ENCODE results near the gene CYRIA.

The CYRIA gene

DNA sequence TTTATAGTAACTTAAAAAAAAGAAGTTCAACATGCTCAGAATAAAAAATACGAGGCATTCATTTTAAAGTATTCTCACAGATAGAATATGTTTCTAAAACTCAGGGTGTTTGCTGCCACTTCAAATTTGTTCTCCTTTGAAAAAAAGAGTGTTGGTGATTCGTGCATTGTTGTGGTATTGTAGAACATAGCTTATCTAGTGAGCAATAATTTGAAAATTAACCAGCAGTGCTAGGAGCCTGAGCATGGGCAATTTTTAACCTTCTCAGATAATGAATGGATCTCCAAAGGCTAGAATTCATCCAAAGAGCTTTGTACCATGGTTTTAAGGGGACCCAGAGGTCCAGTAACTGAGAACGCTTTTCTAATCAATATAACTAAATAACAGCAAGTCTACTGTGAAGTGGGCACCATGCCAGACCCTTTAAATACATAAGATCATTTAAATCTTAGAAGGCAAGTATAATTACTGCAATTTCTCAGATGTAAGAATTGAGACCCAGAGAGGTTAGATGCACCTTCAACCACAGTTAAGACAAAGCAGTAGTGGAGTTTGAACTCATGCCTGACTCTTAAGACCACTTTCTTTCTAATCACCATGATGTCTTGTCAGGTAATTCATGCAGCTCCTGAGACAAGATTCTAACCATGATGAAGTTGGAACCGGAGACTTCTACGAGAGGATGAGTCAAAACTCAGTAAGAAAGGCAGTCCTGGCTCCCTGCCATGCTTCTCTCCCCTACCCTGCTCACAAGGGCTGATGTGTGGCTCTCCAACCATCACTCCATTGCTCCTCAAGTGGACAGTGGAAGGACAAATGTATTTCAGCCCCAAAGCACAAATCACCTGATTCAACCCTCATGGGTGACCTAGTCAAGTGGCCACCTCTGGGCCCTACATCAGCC, 3.4 kb downstream of the CYRIA start:
- H3K36me3 ChIP-seq (ENCODE audit: control insufficient read depth in 1 of 2, insufficient read depth in 2 of 2, low read length in 2 of 2): peaks cover 0 to 3% of the 10 kb centered on the region in 2 experiments
- no peak for DNase-seq
- peaks cover 3% of the 10 kb centered on the region for H3K9me3 ChIP-seq (ENCODE audit: insufficient read depth, low read depth, low read length)
- no CpG with 5 or more reads among the region's 5 CpGs for WGBS (ENCODE audit: extremely low coverage, insufficient coverage, insufficient read length)
- H2AK5ac ChIP-seq (ENCODE audit: low read length): no peak overlapping the region
- H3K9ac ChIP-seq (ENCODE audit: low read length): no peak overlapping the region
- peaks cover 14 to 16% of the 10 kb centered on the region in 2 experiments for H3K4me1 ChIP-seq (ENCODE audit: control insufficient read depth in 1 of 2, insufficient read depth in 2 of 2, low read length in 2 of 2)
- no peak overlapping the region for H3K14ac ChIP-seq (ENCODE audit: low read length)
- H2BK120ac ChIP-seq (ENCODE audit: insufficient read depth, low read length, poor library complexity): no peak overlapping the region
- no peak overlapping the region for H3K4me3 ChIP-seq (ENCODE audit: low read depth, low read length)
- H3K4ac ChIP-seq (ENCODE audit: low read depth, low read length): peak overlapping the region; percentile 46
- H3K27me3 ChIP-seq (ENCODE audit: insufficient read depth, low read length): no peaks in the 10 kb centered on the region
- no peak overlapping the region for H4K8ac ChIP-seq (ENCODE audit: low read depth, low read length)
- H3K23ac ChIP-seq (ENCODE audit: low read length): no peak overlapping the region
- no peak overlapping the region for H4K12ac ChIP-seq (ENCODE audit: low read depth, low read length)
- peaks cover 10% of the 10 kb centered on the region for H3K79me1 ChIP-seq (ENCODE audit: low read length)
- H3K18ac ChIP-seq (ENCODE audit: low read length): no peak overlapping the region
- no peak overlapping the region for H2BK5ac ChIP-seq (ENCODE audit: low read depth, low read length, poor library complexity)
- H2BK12ac ChIP-seq (ENCODE audit: low read length): no peak overlapping the region
- no peak overlapping the region for H4K91ac ChIP-seq (ENCODE audit: low read depth, low read length)
- peak overlapping the region; percentile 3 for H2AFZ ChIP-seq (ENCODE audit: insufficient read depth, low read length, poor library complexity)
- peaks cover 7% of the 10 kb centered on the region for H3K79me2 ChIP-seq (ENCODE audit: control insufficient read depth, insufficient read depth, low read length, poor library complexity)
- no peak overlapping the region for H3K27ac ChIP-seq (ENCODE audit: low read depth, low read length)
- H3K4me2 ChIP-seq (ENCODE audit: low read length): no peak overlapping the region

- Histone ChIP-seq H3K4me3 (ENCODE audit: low read depth, low read length) (no peak overlapping the region), H3K18ac (ENCODE audit: low read length) (no peak overlapping the region), H3K27ac (ENCODE audit: low read depth, low read length) (no peak overlapping the region), H3K14ac (ENCODE audit: low read length) (no peak overlapping the region), H3K9me3 (ENCODE audit: insufficient read depth, low read depth, low read length) (peaks cover 3% of the 10 kb centered on the region), H3K4me1 (ENCODE audit: control insufficient read depth in 1 of 2, insufficient read depth in 2 of 2, low read length in 2 of 2) (peaks cover 14 to 16% of the 10 kb centered on the region in 2 experiments), H3K36me3 (ENCODE audit: control insufficient read depth in 1 of 2, insufficient read depth in 2 of 2, low read length in 2 of 2) (peaks cover 0 to 3% of the 10 kb centered on the region in 2 experiments), H2BK12ac (ENCODE audit: low read length) (no peak overlapping the region), H3K79me2 (ENCODE audit: control insufficient read depth, insufficient read depth, low read length, poor library complexity) (peaks cover 7% of the 10 kb centered on the region), H4K8ac (ENCODE audit: low read depth, low read length) (no peak overlapping the region), H3K9ac (ENCODE audit: low read length) (no peak overlapping the region), H4K12ac (ENCODE audit: low read depth, low read length) (no peak overlapping the region), H4K91ac (ENCODE audit: low read depth, low read length) (no peak overlapping the region), H3K79me1 (ENCODE audit: low read length) (peaks cover 10% of the 10 kb centered on the region), H3K23ac (ENCODE audit: low read length) (no peak overlapping the region), H2AK5ac (ENCODE audit: low read length) (no peak overlapping the region), H3K27me3 (ENCODE audit: insufficient read depth, low read length) (no peaks in the 10 kb centered on the region), H2BK5ac (ENCODE audit: low read depth, low read length, poor library complexity) (no peak overlapping the region), H2AFZ (ENCODE audit: insufficient read depth, low read length, poor library complexity) (no peak overlapping the region), H2BK120ac (ENCODE audit: insufficient read depth, low read length, poor library complexity) (no peak overlapping the region), H3K4ac (ENCODE audit: low read depth, low read length) (no peak overlapping the region), H3K4me2 (ENCODE audit: low read length) (no peak overlapping the region)
- no CpG with 5 or more reads among the region's 4 CpGs for WGBS (ENCODE audit: extremely low coverage, insufficient coverage, insufficient read length)
- DNase-seq: no peak
Measured at GRCh38 chr2:16661526-16661925, 4.1 kb downstream of the CYRIA start.

GRCh38 chr2:16660556-16660955, 5.1 kb downstream of the CYRIA start:
- no CpG with 5 or more reads among the region's 4 CpGs for WGBS (ENCODE audit: extremely low coverage, insufficient coverage, insufficient read length)

DNA sequence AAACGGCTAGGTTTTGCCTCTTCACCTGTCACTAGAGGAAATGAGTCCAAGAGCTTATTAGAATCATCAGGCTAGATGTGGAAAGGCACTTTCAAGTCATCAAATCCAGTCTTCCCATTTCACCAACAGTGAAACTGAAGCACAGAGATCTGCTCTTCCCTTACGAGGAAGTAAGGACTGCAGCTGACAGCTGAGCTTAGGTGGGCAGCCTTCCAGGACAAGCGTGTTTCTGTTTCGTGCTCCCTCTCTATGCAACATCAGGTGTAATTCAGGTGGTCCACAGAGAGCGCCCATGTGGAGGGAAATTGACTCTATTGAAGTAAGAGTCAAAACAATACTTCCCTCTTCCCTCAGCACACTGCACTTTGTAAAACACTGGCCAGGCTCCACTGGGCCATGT, 5.5 kb downstream of the CYRIA start:
- WGBS (ENCODE audit: extremely low coverage, insufficient coverage, insufficient read length): no CpG with 5 or more reads among the region's 5 CpGs
- no peak overlapping the region for H3K4me3 ChIP-seq (ENCODE audit: low read depth, low read length)
- no peak overlapping the region for H2AK5ac ChIP-seq (ENCODE audit: low read length)
- no peak overlapping the region for H2BK5ac ChIP-seq (ENCODE audit: low read depth, low read length, poor library complexity)
- peaks cover 13 to 17% of the 10 kb centered on the region in 2 experiments for H3K4me1 ChIP-seq (ENCODE audit: control insufficient read depth in 1 of 2, insufficient read depth in 2 of 2, low read length in 2 of 2)
- H3K18ac ChIP-seq (ENCODE audit: low read length): peak overlapping the region; percentile 18
- peaks cover 3% of the 10 kb centered on the region for H3K79me2 ChIP-seq (ENCODE audit: control insufficient read depth, insufficient read depth, low read length, poor library complexity)
- no peak overlapping the region for H4K91ac ChIP-seq (ENCODE audit: low read depth, low read length)
- no peak overlapping the region for H3K27ac ChIP-seq (ENCODE audit: low read depth, low read length)
- H3K14ac ChIP-seq (ENCODE audit: low read length): no peak overlapping the region
- peak overlapping the region; percentile 66 for H3K4ac ChIP-seq (ENCODE audit: low read depth, low read length)
- no peak overlapping the region for H2AFZ ChIP-seq (ENCODE audit: insufficient read depth, low read length, poor library complexity)
- H3K36me3 ChIP-seq (ENCODE audit: control insufficient read depth in 1 of 2, insufficient read depth in 2 of 2, low read length in 2 of 2): peaks cover 0 to 3% of the 10 kb centered on the region in 2 experiments
- H3K4me2 ChIP-seq (ENCODE audit: low read length): no peak overlapping the region
- no peak overlapping the region for H4K12ac ChIP-seq (ENCODE audit: low read depth, low read length)
- no peak overlapping the region for H3K23ac ChIP-seq (ENCODE audit: low read length)
- no peak overlapping the region for H2BK120ac ChIP-seq (ENCODE audit: insufficient read depth, low read length, poor library complexity)
- no peak overlapping the region for H2BK12ac ChIP-seq (ENCODE audit: low read length)
- H3K79me1 ChIP-seq (ENCODE audit: low read length): peaks cover 2% of the 10 kb centered on the region
- no peak overlapping the region for H4K8ac ChIP-seq (ENCODE audit: low read depth, low read length)
- H3K27me3 ChIP-seq (ENCODE audit: insufficient read depth, low read length): no peaks in the 10 kb centered on the region
- no peak overlapping the region for H3K9ac ChIP-seq (ENCODE audit: low read length)
- DNase-seq: no peak
- H3K9me3 ChIP-seq (ENCODE audit: insufficient read depth, low read depth, low read length): peaks cover 3% of the 10 kb centered on the region

More at GRCh38 chr2:16660556-16660955, 5.1 kb downstream of the CYRIA start:
- Histone ChIP-seq H3K79me2 (ENCODE audit: control insufficient read depth, insufficient read depth, low read length, poor library complexity) (peaks cover 7% of the 10 kb centered on the region), H4K91ac (ENCODE audit: low read depth, low read length) (no peak overlapping the region), H2AK5ac (ENCODE audit: low read length) (no peak overlapping the region), H2BK12ac (ENCODE audit: low read length) (no peak overlapping the region), H3K4ac (ENCODE audit: low read depth, low read length) (peak overlapping the region; percentile 66), H3K27me3 (ENCODE audit: insufficient read depth, low read length) (no peaks in the 10 kb centered on the region), H3K4me2 (ENCODE audit: low read length) (no peak overlapping the region), H3K4me1 (ENCODE audit: control insufficient read depth in 1 of 2, insufficient read depth in 2 of 2, low read length in 2 of 2) (peaks cover 11 to 14% of the 10 kb centered on the region in 2 experiments), H2AFZ (ENCODE audit: insufficient read depth, low read length, poor library complexity) (no peak overlapping the region), H3K9me3 (ENCODE audit: insufficient read depth, low read depth, low read length) (peaks cover 3% of the 10 kb centered on the region), H2BK5ac (ENCODE audit: low read depth, low read length, poor library complexity) (no peak overlapping the region), H2BK120ac (ENCODE audit: insufficient read depth, low read length, poor library complexity) (no peak overlapping the region), H4K8ac (ENCODE audit: low read depth, low read length) (no peak overlapping the region), H3K4me3 (ENCODE audit: low read depth, low read length) (no peak overlapping the region), H3K27ac (ENCODE audit: low read depth, low read length) (no peak overlapping the region), H3K36me3 (ENCODE audit: control insufficient read depth in 1 of 2, insufficient read depth in 2 of 2, low read length in 2 of 2) (peaks cover 0 to 3% of the 10 kb centered on the region in 2 experiments), H3K9ac (ENCODE audit: low read length) (no peak overlapping the region), H3K18ac (ENCODE audit: low read length) (no peak overlapping the region), H3K23ac (ENCODE audit: low read length) (no peak overlapping the region), H3K79me1 (ENCODE audit: low read length) (peaks cover 6% of the 10 kb centered on the region), H3K14ac (ENCODE audit: low read length) (no peak overlapping the region), H4K12ac (ENCODE audit: low read depth, low read length) (no peak overlapping the region)
- no peak for DNase-seq
